Head of caudate nucleus (tissue), 42 donors: ENCODE data around the gene OPA3.
A peak's percentile ranks its signal among the peaks of the same experiment; 100 is the strongest.
"Not testable (repeated sequence)": the region's sequence is repeated elsewhere in the genome, so short reads cannot be mapped to it uniquely, and the experiment has no call there.

Experiments used
- DNase-seq, 42 donors: peaks; one replicate each; pipeline versions ENCODE4 v3.0.0 to v3.0.0-alpha.2; 2020 to 2021; ENCODE audit warnings: mixed read lengths in 7 of 42
- intact Hi-C: fragments of 100-400 bp; cut with DNase I; formaldehyde crosslinking; loops from one replicate; pipeline ENCODE4 v1.15.0; 2022

OPA3 gene

GRCh38 chr19:45528149-45528743, 56.4 kb downstream of the OPA3 start:
- intact Hi-C loops, result loop anchor here (10.0 kb wide), 1 partner anchor 117 kb away; no protein-coding TSS in a partner anchor
- peak in 20 of 42 donors; percentile 10 to 73 (median 42) for DNase-seq

GRCh38 chr19:45527731-45528130, 56.9 kb downstream of the OPA3 start:
- DNase-seq, result no peak
- intact Hi-C loops, result loop anchor here (10.0 kb wide), 1 partner anchor 117 kb away; no protein-coding TSS in a partner anchor

- no peak for DNase-seq
- intact Hi-C loops, result loop anchor here (10.0 kb wide), 1 partner anchor 118 kb away; no protein-coding TSS in a partner anchor
These were observed 57.6 kb downstream of the OPA3 start for GRCh38 chr19:45526971-45527370.

GRCh38 chr19:45526143-45526542, 58.5 kb downstream of the OPA3 start:
- intact Hi-C loops, result loop anchor here (10.0 kb wide), 1 partner anchor 119 kb away; no protein-coding TSS in a partner anchor
- peak; percentile 57 to 91 (median 78) for DNase-seq

- peak in 10 of 42 donors; percentile 24 to 71 (median 56) for DNase-seq
- intact Hi-C loops, result loop anchor here (10.0 kb wide), 1 partner anchor 120 kb away; no protein-coding TSS in a partner anchor
These were observed 60.0 kb downstream of the OPA3 start for GRCh38 chr19:45524575-45525129.

- intact Hi-C loops, result loop anchor here (10.0 kb wide), 1 partner anchor 121 kb away; no protein-coding TSS in a partner anchor
- peak; percentile 55 to 92 (median 79) for DNase-seq
These were observed 60.9 kb downstream of the OPA3 start for GRCh38 chr19:45523642-45524256.

GRCh38 chr19:45522010-45522941, 62.3 kb downstream of the OPA3 start:
- intact Hi-C loops, result loop anchor here (10.0 kb wide), 1 partner anchor 123 kb away; no protein-coding TSS in a partner anchor
- no peak for DNase-seq

GRCh38 chr19:45518469-45518826, 66.2 kb downstream of the OPA3 start:
- intact Hi-C loops, result no loop called here

GRCh38 chr19:45517641-45518468, 66.7 kb downstream of the OPA3 start:
- intact Hi-C loops, result no loop called here
- no peak for DNase-seq

More at GRCh38 chr19:45518469-45518826, 66.2 kb downstream of the OPA3 start:
- no peak for DNase-seq

GRCh38 chr19:45517238-45517637, 67.4 kb downstream of the OPA3 start:
- intact Hi-C loops, result no loop called here
- DNase-seq, result no peak

GRCh38 chr19:45515807-45516401, 68.7 kb downstream of the OPA3 start:
- no peak for DNase-seq

GRCh38 chr19:45515081-45515624, 69.4 kb downstream of the OPA3 start:
- intact Hi-C loops, result no loop called here
- peak in 23 of 42 donors; percentile 26 to 69 (median 52) for DNase-seq

More at GRCh38 chr19:45515807-45516401, 68.7 kb downstream of the OPA3 start:
- intact Hi-C loops, result no loop called here

GRCh38 chr19:45514376-45515051, 70.1 kb downstream of the OPA3 start:
- DNase-seq, result no peak

GRCh38 chr19:45512881-45513483, 71.6 kb downstream of the OPA3 start:
- DNase-seq, result no peak
- intact Hi-C loops, result no loop called here

More at GRCh38 chr19:45514376-45515051, 70.1 kb downstream of the OPA3 start:
- intact Hi-C loops, result no loop called here

- DNase-seq, result no peak
- intact Hi-C loops, result no loop called here
These were observed 73.5 kb downstream of the OPA3 start for GRCh38 chr19:45511074-45511473.

- DNase-seq, intact Hi-C loops: not testable (repeated sequence)
These were observed 74.2 kb downstream of the OPA3 start for GRCh38 chr19:45510352-45510751.

- intact Hi-C loops, result no loop called here
- DNase-seq, result no peak
These were observed 74.9 kb downstream of the OPA3 start for GRCh38 chr19:45509692-45510015.
